CD14-positive monocyte (primary cell): ENCODE data around the gene DENND1A. TPM values are rescaled to one million over a fixed set of nuclear protein-coding genes. Genes with fewer than 3 reads are reported as not detected.

Experiments
- DNase-seq, 3 donors: peaks; one replicate each; pipeline ENCODE4 v3.0.0-alpha.2; 2011 to 2022
- H2AFZ ChIP-seq: 2 replicates; pipeline ENCODE4 v1.6.0; 2012; ENCODE audit warnings: mild to moderate bottlenecking, low read depth, low read length, inconsistent platforms; ENCODE audit not compliant: insufficient read depth, poor library complexity, severe bottlenecking
- H3K27ac ChIP-seq, 2 donors: 1 replicate in 1 of 2; 2 replicates in 1 of 2; pipeline ENCODE4 v1.5.1; 2012 to 2013; ENCODE audit warnings: low read length in 2 of 2, control low read depth in 1 of 2, inconsistent platforms in 1 of 2, low read depth in 1 of 2, mild to moderate bottlenecking in 1 of 2
- H3K27me3 ChIP-seq, 2 donors: one replicate each; pipeline versions ENCODE4 v1.6.0 to v1.6.1; 2011 to 2013; ENCODE audit warnings: low read length in 2 of 2; ENCODE audit not compliant: control insufficient read depth in 2 of 2, insufficient read depth in 2 of 2
- H3K36me3 ChIP-seq, 2 donors: replicated peaks in 1 of 2; 1 replicate in 1 of 2; 2 replicates in 1 of 2; pipeline versions ENCODE4 v1.5.1 to v1.6.1; 2012 to 2013; ENCODE audit warnings: low read length in 2 of 2, control low read depth in 1 of 2, inconsistent platforms in 1 of 2, mild to moderate bottlenecking in 1 of 2; ENCODE audit not compliant: insufficient read depth in 2 of 2, control insufficient read depth in 1 of 2
- H3K4me1 ChIP-seq, 2 donors: 1 replicate in 1 of 2; 2 replicates in 1 of 2; pipeline versions ENCODE4 v1.5.1 to v1.6.1; 2012 to 2013; ENCODE audit warnings: low read length in 2 of 2, control low read depth in 1 of 2, inconsistent platforms in 1 of 2, mild to moderate bottlenecking in 1 of 2, moderate library complexity in 1 of 2; ENCODE audit not compliant: insufficient read depth in 2 of 2, control insufficient read depth in 1 of 2
- H3K4me2 ChIP-seq: replicated peaks from 2 replicates; pipeline ENCODE3; 2012; ENCODE audit warnings: low read length, moderate library complexity, mild to moderate bottlenecking; ENCODE audit not compliant: poor library complexity, severe bottlenecking; ENCODE audit errors: extremely low read depth
- H3K4me3 ChIP-seq, 3 experiments: fragments of 200-600 bp in 1 of 3; sonication (generic) in 1 of 3; replicated peaks in 1 of 3; 1 replicate in 2 of 3; 2 replicates in 1 of 3; pipeline ENCODE4 v1.5.1; 2011 to 2013; ENCODE audit warnings: low read length in 3 of 3, mild to moderate bottlenecking in 3 of 3, control low read depth in 2 of 3, low read depth in 2 of 3, inconsistent platforms in 1 of 3, moderate library complexity in 1 of 3
- H3K79me2 ChIP-seq: 2 replicates; pipeline ENCODE4 v1.6.0; 2012; ENCODE audit warnings: mild to moderate bottlenecking, control low read depth, inconsistent platforms, low read length, moderate library complexity; ENCODE audit not compliant: insufficient read depth
- H3K9ac ChIP-seq: 2 replicates; pipeline ENCODE4 v1.6.0; 2017; ENCODE audit warnings: low read length, mild to moderate bottlenecking; ENCODE audit not compliant: insufficient read depth, poor library complexity, severe bottlenecking
- H3K9me3 ChIP-seq, 2 donors: replicated peaks in 1 of 2; 1 replicate in 1 of 2; 2 replicates in 1 of 2; pipeline versions ENCODE4 v1.5.1 to v1.6.1; 2012 to 2013; ENCODE audit warnings: low read length in 2 of 2, control low read depth in 1 of 2; ENCODE audit not compliant: control insufficient read depth in 1 of 2, insufficient read depth in 1 of 2
- H4K20me1 ChIP-seq: 2 replicates; pipeline ENCODE4 v1.6.0; 2012; ENCODE audit warnings: mild to moderate bottlenecking, low read length, control low read depth, moderate library complexity; ENCODE audit not compliant: insufficient read depth
- H3K27ac Mint-ChIP-seq, 7 donors: one replicate each; pipeline ENCODE4 v1.8.0; 2020; ENCODE audit warnings: mild to moderate bottlenecking in 7 of 7, mixed read lengths in 7 of 7, moderate library complexity in 6 of 7, inconsistent platforms in 2 of 7
- H3K27me3 Mint-ChIP-seq, 3 donors: one replicate each; pipeline ENCODE4 v1.8.0; 2021 to 2022; ENCODE audit warnings: low read depth in 3 of 3, mild to moderate bottlenecking in 3 of 3, mixed read lengths in 3 of 3, moderate library complexity in 3 of 3, inconsistent platforms in 1 of 3
- H3K36me3 Mint-ChIP-seq, 2 donors: one replicate each; pipeline ENCODE4 v1.8.0; 2020; ENCODE audit warnings: mixed read lengths in 2 of 2, inconsistent platforms in 1 of 2, mild to moderate bottlenecking in 1 of 2
- H3K4me1 Mint-ChIP-seq: one replicate; pipeline ENCODE4 v1.8.0; 2020; ENCODE audit warnings: mild to moderate bottlenecking, mixed read lengths
- H3K4me3 Mint-ChIP-seq, 2 donors: one replicate each; pipeline ENCODE4 v1.8.0; 2020; ENCODE audit warnings: mild to moderate bottlenecking in 2 of 2, mixed read lengths in 2 of 2, moderate library complexity in 1 of 2
- H3K9me3 Mint-ChIP-seq, 7 donors: one replicate each; pipeline ENCODE4 v1.8.0; 2020 to 2022; ENCODE audit warnings: mixed read lengths in 7 of 7, mild to moderate bottlenecking in 6 of 7, moderate library complexity in 6 of 7, inconsistent platforms in 2 of 7
- CTCF ChIP-seq: fragments of 200-600 bp; IDR thresholded peaks from one replicate; pipeline ENCODE4 v1.8.0; 2022; ENCODE audit warnings: antibody characterized with exemption, mild to moderate bottlenecking
- WGBS: methylation state at CpG from one replicate; pipeline ENCODE4 v1.1.5; 2013; ENCODE audit warnings: missing lambda C conversion rate; ENCODE audit not compliant: insufficient coverage; 5-methylcytosine and 5-hydroxymethylcytosine counted together
- intact Hi-C, 2 donors: fragments of 100-400 bp; cut with micrococcal nuclease; formaldehyde crosslinking; loops; one replicate each; pipeline versions ENCODE4 v1.15.0 to v1.15.1; 2023
- polyA plus RNA-seq, 3 donors: library from polyadenylated mRNA; depleted of rRNA in 1 of 3; unstranded in 2 of 3; stranded (reverse) in 1 of 3; fragments of 300-500 nt in 2 of 3; fragments of >200 nt in 1 of 3; fragmentation: Illumina TruSeq in 2 of 3; gene quantifications; 1 replicate in 2 of 3; 2 replicates in 1 of 3; pipeline ENCODE4 v1.2.3, GENCODE V29; 2012 to 2021

Gene DENND1A
- polyA plus RNA-seq, 3 donors: 24.8 to 73.0 (median 29.4) TPM

DNA sequence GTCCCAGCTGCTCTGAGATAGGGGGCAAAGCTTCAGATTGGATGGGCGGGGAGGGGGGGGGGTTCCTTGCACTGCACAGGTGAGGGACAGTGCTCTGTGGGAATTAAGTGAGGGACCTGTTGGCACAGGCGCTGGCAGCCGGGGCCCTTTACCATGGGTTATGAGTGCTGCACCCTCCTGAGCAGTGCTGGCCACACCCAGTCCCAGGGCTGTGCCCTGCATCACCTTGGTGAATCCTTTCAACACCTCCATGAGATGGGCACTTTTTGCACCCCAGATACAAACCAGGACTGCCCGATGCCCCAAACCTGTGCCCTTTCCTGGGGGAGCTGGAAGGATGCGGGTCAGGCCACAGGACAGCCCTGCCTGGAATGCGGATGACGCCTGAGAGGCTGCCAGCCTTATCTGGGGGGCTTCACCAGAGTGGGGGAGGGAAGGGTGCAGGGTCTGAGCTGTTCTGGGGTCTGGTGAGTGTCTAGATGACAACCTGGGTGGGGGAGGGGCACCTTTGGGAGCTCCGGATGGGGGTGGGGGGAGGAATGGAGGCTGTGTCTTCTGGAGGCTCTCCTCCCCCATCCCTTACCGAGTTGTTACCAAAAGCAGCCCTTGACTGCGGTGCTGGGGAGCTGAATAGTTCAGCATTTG, 568.7 kb downstream of the DENND1A start:
- intact Hi-C loops: no loop called here
- Mint-ChIP-seq H3K4me1 (no peaks in the 10 kb centered on the region), H3K9me3 (peaks cover 0 to 2% (median 0%) of the 10 kb centered on the region in 7 donors), H3K27ac (peak overlapping the region in 1 of 7 donors; percentile 54), H3K27me3 (peaks cover 10 to 20% (median 18%) of the 10 kb centered on the region in 3 donors), H3K4me3 (no peak overlapping the region), H3K36me3 (no peaks in the 10 kb centered on the region)
- no peak overlapping the region for H3K4me3 ChIP-seq
- no peaks in the 10 kb centered on the region for H3K27me3 ChIP-seq
- no peaks in the 10 kb centered on the region for H3K36me3 ChIP-seq
- no peaks in the 10 kb centered on the region for H3K9me3 ChIP-seq
- no peak overlapping the region for H2AFZ ChIP-seq
- no peak for DNase-seq
- no peak overlapping the region for H3K9ac ChIP-seq
- H4K20me1 ChIP-seq: no peaks in the 10 kb centered on the region
- H3K79me2 ChIP-seq: no peaks in the 10 kb centered on the region
- no peak overlapping the region for H3K27ac ChIP-seq
- WGBS: 95% methylated on average over 5 of the region's 10 CpGs
- H3K4me1 ChIP-seq: no peaks in the 10 kb centered on the region
- no peak overlapping the region for H3K4me2 ChIP-seq
- TF ChIP-seq CTCF: no peak

DNA sequence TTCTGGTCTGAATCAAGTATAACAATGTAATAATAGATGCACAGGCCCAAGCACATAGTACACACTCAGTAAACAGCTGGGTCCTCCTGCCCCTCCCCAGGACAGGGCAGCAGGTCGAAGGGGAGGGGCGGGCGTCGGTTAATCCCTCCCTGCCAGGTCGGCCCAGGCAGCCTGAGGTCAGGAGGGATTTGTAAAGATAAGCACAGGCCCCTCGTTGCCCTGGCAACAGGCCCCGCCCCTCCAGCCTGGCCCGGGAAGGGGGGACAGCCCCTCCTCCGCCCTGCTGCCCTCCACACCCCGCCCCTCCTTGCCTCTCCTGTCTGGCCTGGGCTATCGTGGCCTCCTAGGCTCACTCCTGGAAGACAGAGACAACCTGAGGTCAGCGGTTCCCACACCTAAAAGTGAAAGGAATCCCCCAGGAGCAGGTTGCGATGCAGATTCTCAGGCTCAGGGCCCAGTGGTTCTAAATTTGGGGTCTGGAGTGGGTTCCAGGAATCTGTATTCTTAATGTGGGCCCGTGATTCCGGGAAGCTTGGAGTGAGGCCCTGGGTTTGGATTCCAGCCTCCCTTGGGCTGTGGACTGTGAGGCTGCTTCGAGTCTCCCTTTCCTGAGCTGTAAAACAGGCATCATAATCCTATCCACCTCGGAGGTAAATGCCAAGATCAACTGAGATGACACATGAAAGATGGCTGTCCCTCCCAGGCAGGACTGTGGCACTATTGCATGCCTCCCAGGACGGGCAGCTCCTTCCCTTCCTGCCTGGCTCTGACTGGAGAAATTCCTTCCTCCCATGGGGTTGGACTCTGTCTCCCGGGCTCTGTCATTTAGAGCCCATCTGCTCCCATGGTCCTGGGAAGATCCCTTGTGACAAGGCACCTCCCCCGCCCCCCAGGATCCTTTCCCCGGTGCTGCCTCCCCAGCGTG, 569.5 kb downstream of the DENND1A start:
- Histone ChIP-seq H3K4me3 (no peak overlapping the region), H3K27ac (no peak overlapping the region), H3K9me3 (no peaks in the 10 kb centered on the region), H3K27me3 (no peaks in the 10 kb centered on the region), H3K4me2 (no peak overlapping the region), H3K79me2 (no peaks in the 10 kb centered on the region), H4K20me1 (no peaks in the 10 kb centered on the region), H3K4me1 (no peaks in the 10 kb centered on the region), H3K9ac (no peak overlapping the region), H3K36me3 (no peaks in the 10 kb centered on the region), H2AFZ (no peak overlapping the region)
- peaks cover 0 to 2% (median 0%) of the 10 kb centered on the region in 7 donors for H3K9me3 Mint-ChIP-seq
- no peaks in the 10 kb centered on the region for H3K4me1 Mint-ChIP-seq
- WGBS: 47% methylated on average over 14 of the region's 22 CpGs
- no peaks in the 10 kb centered on the region for H3K36me3 Mint-ChIP-seq
- H3K27ac Mint-ChIP-seq: no peak overlapping the region
- no peak for TF ChIP-seq CTCF
- DNase-seq: no peak
- H3K4me3 Mint-ChIP-seq: no peak overlapping the region
- peaks cover 9 to 15% (median 12%) of the 10 kb centered on the region in 3 donors for H3K27me3 Mint-ChIP-seq
- intact Hi-C loops: no loop called here
